ENCODE measurements around the gene PARP4. TPM values are rescaled to one million over a fixed set of nuclear protein-coding genes. Genes with fewer than 3 reads are reported as not detected.
"Not testable (repeated sequence)": the region's sequence is repeated elsewhere in the genome, so short reads cannot be mapped to it uniquely, and the experiment has no call there.

The PARP4 gene
- total RNA-seq (10 to 100 TPM; 29.5 to 29.6 TPM), total RNA-seq (16.2 to 292 (median 155) reads per million in 172 experiments)
- polyA plus RNA-seq (2013, experiment 1 of 2) = 59.0 TPM
- polyA plus RNA-seq (2013, experiment 2 of 2) = 61.9 TPM

DNA sequence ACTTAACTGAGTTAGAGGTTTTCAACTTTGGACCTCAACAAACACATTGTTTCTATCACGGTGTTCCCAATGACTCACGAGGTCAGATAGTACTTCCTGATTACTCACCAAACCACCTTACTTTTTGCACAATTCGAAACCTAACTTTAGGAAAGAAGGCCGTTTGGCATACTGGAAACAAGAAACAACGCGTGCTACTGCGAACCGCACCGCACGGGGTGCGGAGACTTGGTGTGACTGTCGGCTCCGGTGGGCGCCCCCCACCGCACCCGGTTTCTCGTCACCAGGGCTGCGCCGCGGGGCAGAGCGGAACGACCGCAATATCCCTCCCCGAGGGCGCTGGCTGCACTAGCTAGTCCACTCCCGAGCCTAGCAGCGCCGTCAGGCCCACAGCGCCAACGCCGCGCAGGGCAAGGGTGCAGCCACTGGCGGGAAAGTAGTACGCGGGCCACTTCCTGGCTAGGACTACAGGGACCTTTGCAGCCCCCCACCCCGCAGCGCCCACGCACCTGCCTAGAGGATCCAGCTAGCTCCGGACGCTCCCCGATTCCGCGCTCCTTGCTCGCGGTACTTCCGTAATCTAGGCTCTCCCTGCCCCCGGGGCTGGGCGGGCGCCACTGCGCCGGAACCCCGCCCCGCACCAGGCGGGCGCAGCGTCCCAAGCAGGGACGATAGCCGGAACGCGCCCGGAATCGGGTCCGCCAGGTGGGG is at the start of gene PARP4:
TSS of gene PARP4 (minus strand) at position 582 of the 711 bp plus-strand sequence. CDS start 9,002 bp downstream, outside the sequence.
- no peak for TF ChIP-seq CTCF (IDR thresholded peaks at IDR 0.05)
- Mint-ChIP-seq H3K27ac (peak within 1 kb of the TSS; percentile 86), H3K4me3 (peak within 1 kb of the TSS; percentile 88), H3K36me3 (ENCODE audit: low read depth) (peaks cover 28% of the 10 kb centered on the region), H3K9me3 (no peaks in the 10 kb centered on the region), H3K27me3 (no peaks in the 10 kb centered on the region), H3K4me1 (ENCODE audit: low read depth) (peaks cover 32% of the 10 kb centered on the region)
- ChIA-PET POLR2A (interaction anchor here (0.8 to 2.1 kb wide), 5 partner anchors 93 to 258 kb away, joined by 3 to 7 read pairs (median 3); no protein-coding TSS in a partner anchor), CTCF (no interaction called here)
- Histone ChIP-seq H3K27me3 (ENCODE audit: control insufficient read depth in 1 of 2, insufficient read depth in 2 of 2, low read length in 2 of 2) (no peaks in the 10 kb centered on the region), H3K9me3 (ENCODE audit: control insufficient read depth in 1 of 2, insufficient read depth in 1 of 2, low read length in 2 of 2) (no peaks in the 10 kb centered on the region), H3K4me1 (ENCODE audit: insufficient read depth, low read length) (peaks cover 20% of the 10 kb centered on the region), H3K4me3 (ENCODE audit: low read length) (peak within 1 kb of the TSS; percentile 84), H3K27ac (ENCODE audit: low read depth in 1 of 2, low read length in 2 of 2) (peak within 1 kb of the TSS; percentile 72 to 76), H3K36me3 (ENCODE audit: insufficient read depth, low read length) (no peaks in the 10 kb centered on the region)
- ATAC-seq (ENCODE audit: poor library complexity) (peak; percentile 75), DNase-seq (peak; percentile 39 to 85 (median 57))
- intact Hi-C loops (cut with DNase I, micrococcal nuclease) = loop anchor here (5.0 to 10.0 kb wide), 2 partner anchors 45 to 772 kb away; partner anchors contain the start of gene MTMR6 (in 1 of the 2)

DNA sequence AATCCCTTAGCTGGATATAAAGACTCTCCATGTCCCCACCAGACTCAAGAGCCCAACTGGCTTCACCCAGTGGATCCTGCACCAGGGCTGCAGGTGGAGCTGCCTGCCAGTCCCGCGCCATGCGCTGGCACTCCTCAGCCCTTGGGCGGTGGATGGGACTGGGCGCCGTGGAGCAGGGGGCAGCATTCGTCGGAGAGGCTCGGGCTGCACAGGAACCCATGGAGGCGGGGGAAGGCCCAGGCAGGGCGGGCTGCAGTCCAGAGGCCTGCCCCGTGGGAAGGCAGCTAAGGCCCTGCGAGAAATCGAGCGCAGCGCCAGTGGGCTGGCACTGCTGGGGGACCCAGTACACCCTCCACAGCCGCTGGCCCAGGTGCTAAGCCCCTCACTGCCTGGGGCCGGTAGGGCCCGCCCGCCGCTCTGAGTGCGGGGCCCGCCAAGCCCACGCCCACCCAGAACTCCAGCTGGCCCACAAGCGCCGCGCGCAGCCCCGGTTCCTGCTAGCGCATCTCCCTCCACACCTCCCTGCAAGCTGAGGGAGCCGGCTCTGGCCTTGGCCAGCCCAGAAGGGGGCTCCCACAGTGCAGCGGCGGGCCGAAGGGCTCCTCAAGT is 48.1 kb upstream of the PARP4 start:
- ATAC-seq (ENCODE audit: poor library complexity); H3K4me3 Mint-ChIP-seq; H3K9me3 Mint-ChIP-seq; H3K27ac ChIP-seq (ENCODE audit: low read depth in 1 of 2, low read length in 2 of 2); H3K4me3 ChIP-seq (ENCODE audit: low read length); H3K36me3 ChIP-seq (ENCODE audit: insufficient read depth, low read length); H3K27ac Mint-ChIP-seq; H3K4me1 ChIP-seq (ENCODE audit: insufficient read depth, low read length); H3K27me3 ChIP-seq (ENCODE audit: control insufficient read depth in 1 of 2, insufficient read depth in 2 of 2, low read length in 2 of 2); DNase-seq; intact Hi-C loops (cut with DNase I, micrococcal nuclease); H3K9me3 ChIP-seq (ENCODE audit: control insufficient read depth in 1 of 2, insufficient read depth in 1 of 2, low read length in 2 of 2); CTCF ChIA-PET; POLR2A ChIA-PET; H3K36me3 Mint-ChIP-seq (ENCODE audit: low read depth); H3K4me1 Mint-ChIP-seq (ENCODE audit: low read depth): not testable (repeated sequence)
- H3K27me3 Mint-ChIP-seq = peaks cover 59% of the 10 kb centered on the region

GRCh38 chr13:24559431-24560218 is 47.0 kb upstream of the PARP4 start:
- H3K9me3 ChIP-seq (ENCODE audit: control insufficient read depth in 1 of 2, insufficient read depth in 1 of 2, low read length in 2 of 2); H3K9me3 Mint-ChIP-seq; ATAC-seq (ENCODE audit: poor library complexity); H3K27ac Mint-ChIP-seq; H3K4me3 Mint-ChIP-seq; H3K4me3 ChIP-seq (ENCODE audit: low read length); CTCF ChIA-PET; H3K4me1 Mint-ChIP-seq (ENCODE audit: low read depth); POLR2A ChIA-PET; H3K36me3 ChIP-seq (ENCODE audit: insufficient read depth, low read length); H3K27ac ChIP-seq (ENCODE audit: low read depth in 1 of 2, low read length in 2 of 2); DNase-seq; H3K36me3 Mint-ChIP-seq (ENCODE audit: low read depth); H3K4me1 ChIP-seq (ENCODE audit: insufficient read depth, low read length); H3K27me3 ChIP-seq (ENCODE audit: control insufficient read depth in 1 of 2, insufficient read depth in 2 of 2, low read length in 2 of 2): not testable (repeated sequence)
- intact Hi-C loops (cut with DNase I, micrococcal nuclease) = loop anchor here in 1 of 2 experiments (5.0 kb wide), 1 partner anchor 47 kb away; the partner anchor contains the start of gene PARP4
- peaks cover 56% of the 10 kb centered on the region for H3K27me3 Mint-ChIP-seq

Data from CD4-positive, alpha-beta T cell (primary cell).